GM12873 (cell line): ENCODE measurements around the gene NRIP1.

Source experiments
- TF ChIP-seq, protein P1 (sequence below): IDR thresholded peaks from 2 replicates; pipeline ENCODE4 v1.5.1; 2012; ENCODE audit warnings: low read depth, mild to moderate bottlenecking, moderate library complexity, low read length, control low read depth; ENCODE audit not compliant: insufficient read depth; ENCODE audit errors: missing control alignments

NRIP1 gene

GRCh38 chr21:14968821-14969220 is 96.0 kb downstream of the NRIP1 start:
- TF ChIP-seq, protein P1, sequence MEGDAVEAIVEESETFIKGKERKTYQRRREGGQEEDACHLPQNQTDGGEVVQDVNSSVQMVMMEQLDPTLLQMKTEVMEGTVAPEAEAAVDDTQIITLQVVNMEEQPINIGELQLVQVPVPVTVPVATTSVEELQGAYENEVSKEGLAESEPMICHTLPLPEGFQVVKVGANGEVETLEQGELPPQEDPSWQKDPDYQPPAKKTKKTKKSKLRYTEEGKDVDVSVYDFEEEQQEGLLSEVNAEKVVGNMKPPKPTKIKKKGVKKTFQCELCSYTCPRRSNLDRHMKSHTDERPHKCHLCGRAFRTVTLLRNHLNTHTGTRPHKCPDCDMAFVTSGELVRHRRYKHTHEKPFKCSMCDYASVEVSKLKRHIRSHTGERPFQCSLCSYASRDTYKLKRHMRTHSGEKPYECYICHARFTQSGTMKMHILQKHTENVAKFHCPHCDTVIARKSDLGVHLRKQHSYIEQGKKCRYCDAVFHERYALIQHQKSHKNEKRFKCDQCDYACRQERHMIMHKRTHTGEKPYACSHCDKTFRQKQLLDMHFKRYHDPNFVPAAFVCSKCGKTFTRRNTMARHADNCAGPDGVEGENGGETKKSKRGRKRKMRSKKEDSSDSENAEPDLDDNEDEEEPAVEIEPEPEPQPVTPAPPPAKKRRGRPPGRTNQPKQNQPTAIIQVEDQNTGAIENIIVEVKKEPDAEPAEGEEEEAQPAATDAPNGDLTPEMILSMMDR: no peak

DNA sequence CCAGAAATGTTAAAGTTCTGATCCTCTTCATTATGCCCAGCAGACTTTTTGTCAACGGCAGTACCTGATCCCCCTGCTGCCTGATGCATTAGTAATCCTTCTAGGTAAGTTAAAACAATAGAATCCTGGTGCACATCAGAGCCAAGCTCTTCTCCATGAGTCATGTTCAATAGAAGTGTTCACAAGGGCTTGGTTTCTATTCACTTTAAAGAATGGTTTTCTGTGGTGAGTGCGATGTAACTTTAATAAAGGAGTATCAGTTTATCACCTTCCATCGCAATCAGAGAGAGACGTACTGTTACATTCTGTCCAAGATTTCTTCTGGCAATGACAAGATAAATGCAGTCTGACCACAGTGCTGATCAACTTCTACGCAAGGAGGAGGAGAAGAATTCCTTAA is 96.8 kb downstream of the NRIP1 start:
- TF ChIP-seq, protein P1: no peak

GRCh38 chr21:14964621-14965020 is 100.2 kb downstream of the NRIP1 start:
- TF ChIP-seq, protein P1: no peak

GRCh38 chr21:14962217-14962616 is 102.6 kb downstream of the NRIP1 start:
- TF ChIP-seq, protein P1: no peak

DNA sequence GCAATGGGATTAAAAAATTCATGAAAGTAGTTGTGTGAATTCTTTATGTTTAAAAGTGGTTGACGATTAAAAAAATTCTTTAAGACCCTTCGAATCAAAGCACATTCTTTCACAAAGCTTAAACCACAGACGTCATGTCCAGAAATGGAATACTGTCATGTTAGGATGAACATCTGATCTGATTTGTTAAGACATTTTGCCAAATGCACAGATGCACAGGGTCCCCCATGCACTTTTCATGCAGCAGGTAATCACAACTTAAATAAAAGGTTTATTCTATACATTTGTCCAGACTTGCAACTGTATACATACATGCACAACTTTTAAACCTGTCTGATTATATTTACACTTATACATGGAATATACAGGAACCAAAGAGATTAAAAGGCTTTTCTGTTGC is 103.3 kb downstream of the NRIP1 start:
- TF ChIP-seq, protein P1: no peak

- TF ChIP-seq, protein P1: no peak
Observed at GRCh38 chr21:14959343-14959742, 105.5 kb downstream of the NRIP1 start.

DNA sequence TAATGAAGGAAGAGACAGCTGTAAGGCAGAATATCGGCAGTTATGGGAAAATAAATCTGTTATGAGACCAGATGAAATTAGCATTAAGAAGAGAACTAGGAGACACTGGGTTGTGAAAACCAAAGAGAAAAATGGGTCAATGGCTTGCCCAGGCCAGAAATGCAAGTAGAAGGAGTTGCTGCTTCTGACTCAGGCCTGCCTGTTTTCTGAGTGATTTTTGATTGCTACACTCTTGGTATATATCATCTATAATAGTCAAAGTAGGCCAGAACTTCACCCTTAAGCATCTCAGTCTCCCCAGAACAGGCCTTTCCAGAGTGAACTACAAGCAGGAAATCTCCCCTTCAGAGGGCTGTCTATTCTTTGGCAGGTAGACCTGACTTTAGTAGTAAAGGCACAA is 107.0 kb downstream of the NRIP1 start:
- TF ChIP-seq, protein P1: no peak
